Neural crest cell (in vitro differentiated cells): Measurements from ENCODE around the gene FAR1. TPM values are rescaled to one million over a fixed set of nuclear protein-coding genes. Genes with fewer than 3 reads are reported as not detected.
"Not testable (repeated sequence)": the region's sequence is repeated elsewhere in the genome, so short reads cannot be mapped to it uniquely, and the experiment has no call there.

Experiments used
- DNase-seq: peaks from one replicate; pipeline ENCODE4 v3.0.0; 2021; ENCODE audit warnings: low read depth, mixed read lengths, low spot score
- H3K27ac Mint-ChIP-seq: one replicate; pipeline ENCODE4 v1.8.0; 2021; ENCODE audit warnings: mild to moderate bottlenecking, mixed read lengths; ENCODE audit not compliant: unreplicated experiment
- H3K27me3 Mint-ChIP-seq: 2 replicates; pipeline ENCODE4 v1.8.0; 2021; ENCODE audit warnings: low read depth, mild to moderate bottlenecking, mixed read lengths
- H3K36me3 Mint-ChIP-seq: 2 replicates; pipeline ENCODE4 v1.8.0; 2021; ENCODE audit warnings: low read depth, mild to moderate bottlenecking, mixed read lengths
- H3K4me1 Mint-ChIP-seq: 2 replicates; pipeline ENCODE4 v1.8.0; 2021; ENCODE audit warnings: mixed read lengths
- H3K4me3 Mint-ChIP-seq: one replicate; pipeline ENCODE4 v1.8.0; 2021; ENCODE audit warnings: mild to moderate bottlenecking, mixed read lengths
- H3K9me3 Mint-ChIP-seq: 2 replicates; pipeline ENCODE4 v1.8.0; 2021; ENCODE audit warnings: mixed read lengths
- total RNA-seq: library from RNA; stranded (reverse); gene quantifications from 2 replicates; pipeline ENCODE4 v1.2.1, GENCODE V29; 2021
- TF ChIP-seq, protein P1 (sequence below): fragments of 200-600 bp; sonication (generic); conservative IDR thresholded peaks from 2 replicates; pipeline ENCODE4 v1.5.0; 2021; ENCODE audit warnings: antibody characterized with exemption, mild to moderate bottlenecking

The FAR1 gene
- total RNA-seq, 1 donor from 2014 or later: 60.8 TPM

DNA sequence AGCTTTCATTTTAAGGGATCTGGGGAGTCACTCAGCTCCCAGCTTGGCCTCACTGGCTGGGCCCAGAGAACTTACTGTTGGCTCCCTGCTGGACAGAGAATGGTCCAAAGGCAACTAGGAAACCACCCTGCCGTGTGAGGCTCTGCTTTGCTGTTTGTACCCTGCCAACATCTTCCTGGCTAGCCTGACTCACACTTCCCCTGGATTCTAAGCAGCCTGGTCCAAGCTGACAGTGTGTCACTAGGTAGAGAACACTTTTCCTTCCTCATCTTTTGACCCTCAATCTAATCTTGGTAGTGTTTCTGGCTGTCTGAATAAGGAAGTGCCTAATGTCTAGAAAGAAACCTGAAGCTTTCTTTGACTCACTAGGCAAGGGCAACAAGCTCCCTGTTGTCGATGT, 76.7 kb downstream of the FAR1 start:
- peaks cover 2% of the 10 kb centered on the region for H3K9me3 Mint-ChIP-seq
- H3K36me3 Mint-ChIP-seq: no peaks in the 10 kb centered on the region
- H3K4me3 Mint-ChIP-seq: no peak overlapping the region
- H3K27ac Mint-ChIP-seq: no peak overlapping the region
- no peaks in the 10 kb centered on the region for H3K4me1 Mint-ChIP-seq
- DNase-seq: no peak
- TF ChIP-seq, protein P1, sequence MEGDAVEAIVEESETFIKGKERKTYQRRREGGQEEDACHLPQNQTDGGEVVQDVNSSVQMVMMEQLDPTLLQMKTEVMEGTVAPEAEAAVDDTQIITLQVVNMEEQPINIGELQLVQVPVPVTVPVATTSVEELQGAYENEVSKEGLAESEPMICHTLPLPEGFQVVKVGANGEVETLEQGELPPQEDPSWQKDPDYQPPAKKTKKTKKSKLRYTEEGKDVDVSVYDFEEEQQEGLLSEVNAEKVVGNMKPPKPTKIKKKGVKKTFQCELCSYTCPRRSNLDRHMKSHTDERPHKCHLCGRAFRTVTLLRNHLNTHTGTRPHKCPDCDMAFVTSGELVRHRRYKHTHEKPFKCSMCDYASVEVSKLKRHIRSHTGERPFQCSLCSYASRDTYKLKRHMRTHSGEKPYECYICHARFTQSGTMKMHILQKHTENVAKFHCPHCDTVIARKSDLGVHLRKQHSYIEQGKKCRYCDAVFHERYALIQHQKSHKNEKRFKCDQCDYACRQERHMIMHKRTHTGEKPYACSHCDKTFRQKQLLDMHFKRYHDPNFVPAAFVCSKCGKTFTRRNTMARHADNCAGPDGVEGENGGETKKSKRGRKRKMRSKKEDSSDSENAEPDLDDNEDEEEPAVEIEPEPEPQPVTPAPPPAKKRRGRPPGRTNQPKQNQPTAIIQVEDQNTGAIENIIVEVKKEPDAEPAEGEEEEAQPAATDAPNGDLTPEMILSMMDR: no peak
- peaks cover 4% of the 10 kb centered on the region for H3K27me3 Mint-ChIP-seq

DNA sequence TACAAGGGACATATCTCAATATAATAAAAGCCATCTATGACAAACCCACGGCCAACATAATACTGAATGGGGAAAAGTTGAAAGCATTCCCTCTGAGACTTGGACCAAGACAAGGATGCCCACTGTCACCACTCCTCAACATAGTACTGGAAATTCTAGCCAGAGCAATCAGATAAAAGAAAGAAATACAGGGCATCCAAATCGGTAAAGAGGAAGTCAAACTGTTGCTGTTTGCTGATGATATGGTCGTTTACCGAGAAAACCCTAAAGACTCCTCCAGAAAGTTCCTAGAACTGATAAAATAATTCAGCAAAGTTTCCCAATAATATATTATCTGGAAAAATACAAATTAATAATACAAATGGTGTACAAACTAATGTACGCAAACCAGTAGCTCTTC, 84.8 kb downstream of the FAR1 start:
- not testable (repeated sequence) for H3K36me3 Mint-ChIP-seq, H3K27me3 Mint-ChIP-seq, H3K4me3 Mint-ChIP-seq, H3K27ac Mint-ChIP-seq, DNase-seq, H3K4me1 Mint-ChIP-seq
- H3K9me3 Mint-ChIP-seq: peaks cover 14% of the 10 kb centered on the region

DNA sequence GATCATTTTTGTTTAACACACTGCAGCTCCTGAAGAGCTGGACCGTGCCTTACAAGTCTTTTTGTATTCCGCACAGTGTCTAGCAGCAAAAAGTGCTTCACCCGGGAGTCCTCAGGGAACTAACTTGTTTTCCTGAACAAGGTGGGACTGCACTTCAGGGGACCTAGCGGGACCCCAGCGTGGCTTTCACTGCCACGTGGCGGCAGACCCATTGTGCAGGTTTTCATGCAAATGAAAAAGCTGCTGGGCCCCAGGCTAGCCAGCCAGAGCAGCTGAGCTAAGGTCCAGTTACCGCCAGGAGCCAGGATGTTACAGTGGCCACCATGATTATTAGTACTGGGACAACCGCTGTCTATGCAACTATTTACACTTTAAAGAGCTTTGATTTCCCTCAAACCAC, 90.6 kb downstream of the FAR1 start:
- TF ChIP-seq, protein P1: no peak
- Mint-ChIP-seq H3K4me1 (peaks cover 3% of the 10 kb centered on the region), H3K9me3 (peaks cover 3% of the 10 kb centered on the region), H3K27me3 (peaks cover 6% of the 10 kb centered on the region), H3K4me3 (no peak overlapping the region), H3K27ac (no peak overlapping the region), H3K36me3 (no peaks in the 10 kb centered on the region)
- DNase-seq: no peak

DNA sequence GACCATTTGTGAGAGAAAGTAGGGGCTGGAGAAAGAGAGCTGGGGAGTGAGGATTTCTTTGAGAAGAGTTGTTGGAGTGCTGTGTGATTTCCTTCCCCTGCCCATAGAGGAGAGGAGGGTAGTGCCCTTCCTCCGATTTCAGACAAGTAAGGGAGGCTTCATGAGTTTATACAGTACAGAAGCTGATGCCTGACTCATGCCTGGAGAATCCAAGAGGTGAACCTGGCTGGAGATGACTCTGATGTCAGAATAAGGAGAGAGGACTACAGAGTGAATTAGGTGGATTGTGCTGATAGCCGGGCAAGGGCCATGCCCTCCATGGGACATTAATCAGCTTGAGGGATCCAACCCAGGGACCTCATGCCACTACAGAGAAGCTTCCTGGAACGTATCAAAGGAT, 91.6 kb downstream of the FAR1 start:
- no peak for DNase-seq
- Mint-ChIP-seq H3K4me1 (peaks cover 3% of the 10 kb centered on the region), H3K27me3 (peaks cover 2% of the 10 kb centered on the region), H3K4me3 (no peak overlapping the region), H3K9me3 (peaks cover under 1% of the 10 kb centered on the region), H3K36me3 (no peaks in the 10 kb centered on the region), H3K27ac (no peak overlapping the region)
- TF ChIP-seq, protein P1: no peak

DNA sequence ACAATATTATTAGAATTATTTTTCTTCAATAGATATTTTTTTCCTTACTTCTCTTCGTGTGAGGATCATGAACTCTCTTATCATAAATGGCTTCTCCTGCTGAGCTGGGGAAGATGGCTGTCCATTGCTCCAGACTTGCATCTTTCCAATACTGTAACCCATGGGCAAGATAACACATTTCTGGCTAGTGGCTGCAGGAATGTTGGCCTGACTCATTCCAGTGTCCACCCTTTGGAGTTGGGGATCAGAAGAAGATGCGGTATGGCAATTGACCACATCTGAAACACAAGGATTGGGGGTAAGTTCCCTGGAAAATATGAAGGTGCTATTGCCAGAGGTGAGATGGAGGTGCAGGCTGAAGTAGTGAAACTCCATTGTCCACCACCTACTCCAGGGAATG, 92.8 kb downstream of the FAR1 start:
- Mint-ChIP-seq H3K9me3 (no peaks in the 10 kb centered on the region), H3K27ac (no peak overlapping the region), H3K4me1 (peaks cover 3% of the 10 kb centered on the region), H3K27me3 (no peaks in the 10 kb centered on the region), H3K4me3 (no peak overlapping the region), H3K36me3 (no peaks in the 10 kb centered on the region)
- TF ChIP-seq, protein P1: no peak
- DNase-seq: no peak

DNA sequence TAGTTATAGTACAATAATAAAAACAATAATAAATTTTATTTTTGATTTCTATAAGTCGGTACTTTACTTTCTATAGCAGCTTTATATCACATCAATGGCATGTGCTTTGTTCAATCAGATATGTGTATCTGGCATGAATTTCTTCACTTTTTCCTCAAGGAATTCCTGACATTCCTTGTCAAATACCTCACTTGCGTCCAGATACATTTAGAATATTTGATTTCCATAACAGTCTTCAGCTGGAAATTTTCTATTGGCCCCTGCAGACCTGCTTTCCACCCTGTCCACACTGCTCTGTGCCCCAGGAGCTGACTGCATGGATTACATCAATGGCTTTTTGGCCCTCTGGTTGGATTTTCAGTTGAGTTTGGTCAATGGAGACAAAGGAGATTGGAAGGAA, 93.2 kb downstream of the FAR1 start:
- H3K27me3 Mint-ChIP-seq: no peaks in the 10 kb centered on the region
- no peak for DNase-seq

More for the DNA sequence above, 93.2 kb downstream of the FAR1 start:
- H3K27ac Mint-ChIP-seq: no peak overlapping the region
- H3K36me3 Mint-ChIP-seq: no peaks in the 10 kb centered on the region
- TF ChIP-seq, protein P1: no peak
- peaks cover 3% of the 10 kb centered on the region for H3K4me1 Mint-ChIP-seq
- H3K9me3 Mint-ChIP-seq: no peaks in the 10 kb centered on the region
- no peak overlapping the region for H3K4me3 Mint-ChIP-seq
